ENCODE results near the gene TRIM45. TPM values are rescaled to one million over a fixed set of nuclear protein-coding genes. Genes with fewer than 3 reads are reported as not detected.

The TRIM45 gene, protein sequence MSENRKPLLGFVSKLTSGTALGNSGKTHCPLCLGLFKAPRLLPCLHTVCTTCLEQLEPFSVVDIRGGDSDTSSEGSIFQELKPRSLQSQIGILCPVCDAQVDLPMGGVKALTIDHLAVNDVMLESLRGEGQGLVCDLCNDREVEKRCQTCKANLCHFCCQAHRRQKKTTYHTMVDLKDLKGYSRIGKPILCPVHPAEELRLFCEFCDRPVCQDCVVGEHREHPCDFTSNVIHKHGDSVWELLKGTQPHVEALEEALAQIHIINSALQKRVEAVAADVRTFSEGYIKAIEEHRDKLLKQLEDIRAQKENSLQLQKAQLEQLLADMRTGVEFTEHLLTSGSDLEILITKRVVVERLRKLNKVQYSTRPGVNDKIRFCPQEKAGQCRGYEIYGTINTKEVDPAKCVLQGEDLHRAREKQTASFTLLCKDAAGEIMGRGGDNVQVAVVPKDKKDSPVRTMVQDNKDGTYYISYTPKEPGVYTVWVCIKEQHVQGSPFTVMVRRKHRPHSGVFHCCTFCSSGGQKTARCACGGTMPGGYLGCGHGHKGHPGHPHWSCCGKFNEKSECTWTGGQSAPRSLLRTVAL
- 1 to 10 TPM in 2 of 4 donors, under 1 TPM in 2; 0.82 to 2.3 (median 1.5) TPM for total RNA-seq

DNA sequence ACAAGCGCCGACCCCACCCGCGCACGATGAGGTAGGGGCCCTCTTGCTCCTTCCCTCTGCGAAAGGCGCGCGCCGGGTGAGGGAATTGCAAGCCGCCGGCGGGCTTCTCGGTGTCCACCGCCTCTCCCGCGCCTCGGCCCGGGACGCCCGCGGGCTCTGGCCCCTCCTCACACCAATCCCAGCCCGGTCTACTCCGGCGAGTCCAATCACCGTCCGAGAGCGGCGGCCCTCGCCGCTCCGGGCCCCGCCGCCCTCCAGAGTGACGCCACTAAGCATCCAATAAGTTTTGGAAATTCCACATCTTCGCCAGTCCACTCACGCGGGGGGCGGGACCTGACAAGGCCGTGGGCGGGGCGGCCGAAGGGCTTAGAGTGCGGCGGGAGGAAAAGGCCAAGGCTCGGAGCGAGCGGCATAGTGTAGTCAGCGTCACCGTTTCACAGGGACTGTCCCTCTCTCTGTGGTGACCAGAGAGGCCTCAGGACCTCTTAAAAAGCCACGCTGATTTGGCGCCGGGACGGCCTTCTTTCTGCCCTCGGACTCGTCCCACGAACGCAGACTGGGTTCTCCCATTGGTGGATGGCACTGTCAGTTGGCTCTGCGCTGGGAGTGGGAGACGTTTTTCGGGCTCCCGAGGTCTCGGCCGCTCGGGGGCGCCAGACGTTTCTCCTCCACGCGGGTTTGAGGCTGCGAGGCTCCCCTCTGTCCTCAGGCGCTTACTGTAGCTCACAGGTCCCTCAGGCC lies at the start of gene TRIM45:
Gene TRIM45 (minus strand): TSS at position 161 of the 741 bp plus-strand sequence. CDS start 548 bp downstream, outside the sequence.
- TF ChIP-seq, protein P1, sequence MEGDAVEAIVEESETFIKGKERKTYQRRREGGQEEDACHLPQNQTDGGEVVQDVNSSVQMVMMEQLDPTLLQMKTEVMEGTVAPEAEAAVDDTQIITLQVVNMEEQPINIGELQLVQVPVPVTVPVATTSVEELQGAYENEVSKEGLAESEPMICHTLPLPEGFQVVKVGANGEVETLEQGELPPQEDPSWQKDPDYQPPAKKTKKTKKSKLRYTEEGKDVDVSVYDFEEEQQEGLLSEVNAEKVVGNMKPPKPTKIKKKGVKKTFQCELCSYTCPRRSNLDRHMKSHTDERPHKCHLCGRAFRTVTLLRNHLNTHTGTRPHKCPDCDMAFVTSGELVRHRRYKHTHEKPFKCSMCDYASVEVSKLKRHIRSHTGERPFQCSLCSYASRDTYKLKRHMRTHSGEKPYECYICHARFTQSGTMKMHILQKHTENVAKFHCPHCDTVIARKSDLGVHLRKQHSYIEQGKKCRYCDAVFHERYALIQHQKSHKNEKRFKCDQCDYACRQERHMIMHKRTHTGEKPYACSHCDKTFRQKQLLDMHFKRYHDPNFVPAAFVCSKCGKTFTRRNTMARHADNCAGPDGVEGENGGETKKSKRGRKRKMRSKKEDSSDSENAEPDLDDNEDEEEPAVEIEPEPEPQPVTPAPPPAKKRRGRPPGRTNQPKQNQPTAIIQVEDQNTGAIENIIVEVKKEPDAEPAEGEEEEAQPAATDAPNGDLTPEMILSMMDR (IDR thresholded peaks at IDR 0.05; ENCODE audit: low read depth) = no peak

- TF ChIP-seq, protein P1 (IDR thresholded peaks at IDR 0.05; ENCODE audit: low read depth) = no peak
Measured at GRCh38 chr1:117169871-117170596, 48.5 kb upstream of the TRIM45 start.

GRCh38 chr1:117167402-117167801 lies 45.9 kb upstream of the TRIM45 start:
- TF ChIP-seq, protein P1 (IDR thresholded peaks at IDR 0.05; ENCODE audit: low read depth) = no peak

- TF ChIP-seq, protein P1 (IDR thresholded peaks at IDR 0.05; ENCODE audit: low read depth) = no peak
Measured at GRCh38 chr1:117166076-117166475, 44.5 kb upstream of the TRIM45 start.

DNA sequence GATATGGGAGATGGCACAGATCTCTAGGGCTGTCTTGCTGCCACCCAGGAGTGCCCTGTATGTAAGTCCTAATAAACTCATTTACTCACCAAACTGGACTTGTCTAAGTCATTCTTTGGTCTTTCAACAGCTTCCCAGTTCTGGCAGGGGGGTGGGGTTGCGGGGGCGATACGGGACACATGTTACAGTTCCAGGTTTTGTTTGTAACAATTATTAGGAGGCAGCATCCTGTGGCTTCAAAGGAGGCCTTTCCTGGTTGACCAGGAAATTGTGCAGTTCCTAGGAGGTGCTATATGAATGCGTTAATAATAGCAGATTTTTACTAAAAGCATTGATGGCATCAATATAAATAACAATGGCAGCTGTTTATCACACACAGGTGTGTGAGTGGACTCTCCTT lies 42.7 kb upstream of the TRIM45 start:
- TF ChIP-seq, protein P1 (IDR thresholded peaks at IDR 0.05; ENCODE audit: low read depth) = no peak

GRCh38 chr1:117162816-117163215 lies 41.3 kb upstream of the TRIM45 start:
- TF ChIP-seq, protein P1 (IDR thresholded peaks at IDR 0.05; ENCODE audit: low read depth) = no peak
